ENCODE measurements around the gene PCCA.

DNA sequence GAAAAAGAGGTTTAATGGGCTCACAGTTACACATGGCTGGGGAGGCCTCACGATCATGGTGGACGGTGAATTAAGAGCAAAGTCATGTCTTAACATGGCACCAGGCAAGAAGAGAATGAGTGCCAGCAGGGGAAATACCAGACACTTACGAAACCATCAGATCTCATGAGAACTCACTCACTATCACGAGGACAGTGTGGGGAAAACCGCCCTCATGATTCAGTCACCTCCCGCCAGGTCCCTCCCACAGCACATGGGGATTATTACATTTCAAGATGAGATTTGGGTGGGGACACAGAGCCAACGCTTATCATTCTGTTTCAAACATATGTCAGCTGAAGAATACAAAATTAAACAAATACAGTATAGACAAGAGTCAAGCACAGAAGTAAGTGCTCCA, 165.1 kb downstream of the PCCA start:
- TF ChIP-seq POLR2A (IDR thresholded peaks at IDR 0.05), result no peak
- TF ChIP-seq, protein P1, sequence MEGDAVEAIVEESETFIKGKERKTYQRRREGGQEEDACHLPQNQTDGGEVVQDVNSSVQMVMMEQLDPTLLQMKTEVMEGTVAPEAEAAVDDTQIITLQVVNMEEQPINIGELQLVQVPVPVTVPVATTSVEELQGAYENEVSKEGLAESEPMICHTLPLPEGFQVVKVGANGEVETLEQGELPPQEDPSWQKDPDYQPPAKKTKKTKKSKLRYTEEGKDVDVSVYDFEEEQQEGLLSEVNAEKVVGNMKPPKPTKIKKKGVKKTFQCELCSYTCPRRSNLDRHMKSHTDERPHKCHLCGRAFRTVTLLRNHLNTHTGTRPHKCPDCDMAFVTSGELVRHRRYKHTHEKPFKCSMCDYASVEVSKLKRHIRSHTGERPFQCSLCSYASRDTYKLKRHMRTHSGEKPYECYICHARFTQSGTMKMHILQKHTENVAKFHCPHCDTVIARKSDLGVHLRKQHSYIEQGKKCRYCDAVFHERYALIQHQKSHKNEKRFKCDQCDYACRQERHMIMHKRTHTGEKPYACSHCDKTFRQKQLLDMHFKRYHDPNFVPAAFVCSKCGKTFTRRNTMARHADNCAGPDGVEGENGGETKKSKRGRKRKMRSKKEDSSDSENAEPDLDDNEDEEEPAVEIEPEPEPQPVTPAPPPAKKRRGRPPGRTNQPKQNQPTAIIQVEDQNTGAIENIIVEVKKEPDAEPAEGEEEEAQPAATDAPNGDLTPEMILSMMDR (IDR thresholded peaks at IDR 0.05), result no peak

All from prostate gland (tissue), 2 donors.